ENCODE results near the gene PTCD1. TPM values are rescaled to one million over a fixed set of nuclear protein-coding genes. Genes with fewer than 3 reads are reported as not detected.

Gene PTCD1
- total and polyA plus RNA-seq, 9 of the 15 experiments (the other 6 are each of a cell fraction or from before 2014, with no cell fraction given) = 0.46 to 17.1 (median 6.2) TPM

GRCh38 chr7:99438573-99439480, at the start of gene PTCD1, which contains the start of gene CPSF4 (continued):
- TF ChIP-seq HMBOX1 (IDR thresholded peaks at IDR 0.05) = no peak
- peak; percentile 71 for TF ChIP-seq MITF (IDR thresholded peaks at IDR 0.05)
- TF ChIP-seq ZNF384 (IDR thresholded peaks at IDR 0.05; ENCODE audit: low read depth, low read length) = 0 out of 2 replicates have a peak, but pooled peaks have one; percentile 28
- no peak for TF ChIP-seq ZNF224 (CRISPR knock-in tag; IDR thresholded peaks at IDR 0.05)
- TF ChIP-seq BRCA1 (IDR thresholded peaks at IDR 0.05) = no peak
- TF ChIP-seq BRCA1 (CRISPR knock-in tag; IDR thresholded peaks at IDR 0.05) = no peak
- TF ChIP-seq NCOR1 (IDR thresholded peaks at IDR 0.05) = 0 out of 2 replicates have a peak, but pooled peaks have one; percentile 29
- no peak for TF ChIP-seq TAL1 (IDR thresholded peaks at IDR 0.05)
- no peak for TF ChIP-seq ZNF696 (CRISPR knock-in tag; conservative IDR thresholded peaks at IDR 0.05)
- peak; percentile 75 for TF ChIP-seq ERF (CRISPR knock-in tag; IDR thresholded peaks at IDR 0.05)
- no peak for TF ChIP-seq PCBP2 (IDR thresholded peaks at IDR 0.05; ENCODE audit: low read depth, low read length, poor library complexity, severe bottlenecking)
- 0 out of 2 replicates have a peak, but pooled peaks have one; percentile 18 for TF ChIP-seq ARID3A (IDR thresholded peaks at IDR 0.05; ENCODE audit: borderline replicate concordance, low read depth, low read length)
- no peak for TF ChIP-seq THRAP3 (IDR thresholded peaks at IDR 0.05; ENCODE audit: borderline replicate concordance)
- no peak for TF ChIP-seq TEAD2 (tag; IDR thresholded peaks at IDR 0.05)
- no peak for TF ChIP-seq ZNF318 (IDR thresholded peaks at IDR 0.05; ENCODE audit: borderline replicate concordance in 1 of 2, low read depth in 1 of 2)
